GM12875 (cell line): ENCODE results near the gene CD7.

Experiments used
- H3K4me3 ChIP-seq: one replicate; pipeline ENCODE4 v1.5.1; 2011; ENCODE audit warnings: low read depth, low read length, control low read depth
- CTCF ChIP-seq: IDR thresholded peaks from 2 replicates; pipeline ENCODE4 v1.5.1; 2011; ENCODE audit warnings: low read depth, mild to moderate bottlenecking, control low read depth, inconsistent platforms, low read length, moderate library complexity, borderline replicate concordance; ENCODE audit not compliant: insufficient read depth

The CD7 gene

GRCh38 chr17:82280537-82280936 is 36.9 kb downstream of the CD7 start:
- H3K4me3 ChIP-seq = no peak overlapping the region
- TF ChIP-seq CTCF = no peak

DNA sequence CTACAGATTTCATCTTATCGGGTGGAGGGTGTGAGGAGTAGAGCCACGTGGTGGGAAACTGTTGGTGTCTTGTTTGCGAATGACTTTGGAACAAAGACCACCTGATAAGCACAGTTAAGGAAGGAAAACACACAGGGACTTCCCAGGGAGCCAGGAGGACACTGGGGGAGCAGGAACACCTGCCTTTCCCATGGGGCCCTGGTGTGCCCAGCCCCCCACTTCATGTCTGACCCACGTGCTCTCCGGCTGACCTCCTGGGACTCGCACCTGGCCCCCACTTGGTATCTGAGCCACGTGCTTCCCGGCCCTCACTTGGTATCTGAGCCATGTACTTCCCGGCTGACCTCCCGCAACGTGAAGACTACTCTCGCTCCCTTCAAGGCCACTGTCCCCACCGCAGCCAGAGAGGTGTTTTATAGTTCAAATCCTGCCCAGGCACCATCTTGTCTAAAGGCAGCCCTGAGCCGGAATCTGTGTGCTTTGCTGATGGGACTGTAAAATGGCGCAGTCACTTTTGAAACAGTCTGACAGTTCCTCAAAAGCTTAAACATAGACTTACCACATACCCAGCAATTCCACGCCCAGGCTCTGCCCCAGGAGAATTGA is 38.5 kb downstream of the CD7 start:
- TF ChIP-seq CTCF = no peak
- H3K4me3 ChIP-seq = no peak overlapping the region

- no peak overlapping the region for H3K4me3 ChIP-seq
- no peak for TF ChIP-seq CTCF
Measured at GRCh38 chr17:82278308-82278707, 39.1 kb downstream of the CD7 start.

DNA sequence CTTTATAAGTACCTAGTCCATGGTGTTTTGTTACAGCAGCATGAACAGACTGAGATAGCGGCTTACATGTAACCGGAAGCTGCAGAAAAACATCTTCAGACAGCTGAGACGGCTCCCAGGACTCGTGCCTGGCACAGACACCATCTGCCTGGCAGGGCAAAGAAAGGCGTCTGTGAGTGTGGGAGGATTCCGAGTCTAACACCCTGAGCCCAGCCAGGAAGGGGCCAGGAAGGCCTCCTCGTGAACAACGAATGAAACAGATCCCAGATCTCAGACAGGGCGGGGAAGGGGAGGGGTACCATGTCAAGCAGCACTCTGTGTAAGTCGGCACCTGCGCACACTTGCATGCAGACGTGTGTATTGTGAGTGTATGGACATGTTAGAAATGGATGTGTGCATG is 39.6 kb downstream of the CD7 start:
- no peak overlapping the region for H3K4me3 ChIP-seq
- no peak for TF ChIP-seq CTCF

- no peak for TF ChIP-seq CTCF
- H3K4me3 ChIP-seq = no peak overlapping the region
Measured at GRCh38 chr17:82276938-82277337, 40.5 kb downstream of the CD7 start.

DNA sequence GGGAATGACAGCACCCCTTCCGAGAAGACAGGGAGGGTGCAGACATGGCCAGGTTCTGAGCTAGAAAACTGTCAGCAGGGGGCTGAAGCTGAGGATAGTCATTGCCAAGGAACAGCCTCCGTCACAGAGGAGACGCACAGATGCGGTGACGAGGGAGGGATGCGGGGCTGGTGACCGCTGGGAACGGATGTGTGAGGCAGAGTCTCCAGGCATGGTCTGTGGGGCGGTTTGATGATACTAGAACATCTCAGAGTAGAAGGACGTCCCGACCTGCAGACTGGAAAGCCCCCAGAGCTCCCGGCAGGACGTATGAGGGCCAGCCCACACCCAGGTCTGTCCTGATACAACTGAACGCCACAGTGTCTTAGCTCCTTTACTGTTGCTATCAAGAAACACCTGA is 42.1 kb downstream of the CD7 start:
- H3K4me3 ChIP-seq = no peak overlapping the region
- no peak for TF ChIP-seq CTCF

- no peak overlapping the region for H3K4me3 ChIP-seq
- TF ChIP-seq CTCF = no peak
Measured at GRCh38 chr17:82274134-82275020, 43.0 kb downstream of the CD7 start.
